BE2C (cell line): ENCODE measurements around the gene SREBF2.
"Not testable (repeated sequence)": the region's sequence is repeated elsewhere in the genome, so short reads cannot be mapped to it uniquely, and the experiment has no call there.

Source experiments
- DNase-seq: peaks from one replicate; pipeline ENCODE4 v3.0.0-alpha.2; 2020
- H3K27me3 ChIP-seq: fragments of 250-450 bp; sonication (Bioruptor Pico); 2 replicates; pipeline ENCODE4 v1.5.1; 2020; ENCODE audit warnings: mild to moderate bottlenecking
- H3K36me3 ChIP-seq: fragments of 250-450 bp; sonication (Bioruptor Pico); 2 replicates; pipeline ENCODE4 v1.5.1; 2020; ENCODE audit warnings: mild to moderate bottlenecking
- H3K4me1 ChIP-seq: fragments of 250-450 bp; sonication (Bioruptor Pico); 2 replicates; pipeline ENCODE4 v1.5.1; 2020
- H3K4me3 ChIP-seq: 2 replicates; pipeline ENCODE4 v1.5.1; 2011; ENCODE audit warnings: low read depth, low read length
- H3K9me3 ChIP-seq: fragments of 250-450 bp; sonication (Bioruptor Pico); 2 replicates; pipeline ENCODE4 v1.5.1; 2020
- CTCF ChIP-seq: IDR thresholded peaks from 2 replicates; pipeline ENCODE4 v1.5.1; 2012; ENCODE audit warnings: mild to moderate bottlenecking, low read depth, low read length

SREBF2 gene

GRCh38 chr22:41857155-41857859, 24.4 kb downstream of the SREBF2 start:
- Histone ChIP-seq H3K4me1 (peaks cover 7% of the 10 kb centered on the region), H3K36me3 (peaks cover 7% of the 10 kb centered on the region), H3K27me3 (no peaks in the 10 kb centered on the region), H3K4me3 (no peak overlapping the region), H3K9me3 (no peaks in the 10 kb centered on the region)
- peak; percentile 59 for DNase-seq
- TF ChIP-seq CTCF: peak; percentile 76

GRCh38 chr22:41857860-41858199, 24.9 kb downstream of the SREBF2 start:
- H3K4me1 ChIP-seq: peaks cover 7% of the 10 kb centered on the region
- no peak for DNase-seq
- peaks cover 5% of the 10 kb centered on the region for H3K36me3 ChIP-seq
- H3K9me3 ChIP-seq: no peaks in the 10 kb centered on the region
- no peak for TF ChIP-seq CTCF
- no peak overlapping the region for H3K4me3 ChIP-seq
- H3K27me3 ChIP-seq: no peaks in the 10 kb centered on the region

GRCh38 chr22:41862160-41862529, 29.2 kb downstream of the SREBF2 start:
- TF ChIP-seq CTCF: no peak
- H3K27me3 ChIP-seq: no peaks in the 10 kb centered on the region
- no peaks in the 10 kb centered on the region for H3K9me3 ChIP-seq
- peaks cover 26% of the 10 kb centered on the region for H3K36me3 ChIP-seq
- H3K4me1 ChIP-seq: peaks cover 7% of the 10 kb centered on the region
- H3K4me3 ChIP-seq: no peak overlapping the region
- DNase-seq: no peak

GRCh38 chr22:41862530-41863266, 29.8 kb downstream of the SREBF2 start:
- peaks cover 3% of the 10 kb centered on the region for H3K4me1 ChIP-seq
- no peak for TF ChIP-seq CTCF

GRCh38 chr22:41863472-41863871, 30.6 kb downstream of the SREBF2 start:
- peaks cover 39% of the 10 kb centered on the region for H3K36me3 ChIP-seq
- no peaks in the 10 kb centered on the region for H3K27me3 ChIP-seq
- no peak for DNase-seq
- 0 out of 2 replicates have a peak, but pooled peaks cover 3% of the 10 kb centered on the region for H3K4me1 ChIP-seq
- no peak overlapping the region for H3K4me3 ChIP-seq
- no peak for TF ChIP-seq CTCF
- H3K9me3 ChIP-seq: no peaks in the 10 kb centered on the region

More at GRCh38 chr22:41862530-41863266, 29.8 kb downstream of the SREBF2 start:
- Histone ChIP-seq H3K4me3 (no peak overlapping the region), H3K27me3 (no peaks in the 10 kb centered on the region), H3K36me3 (peaks cover 31% of the 10 kb centered on the region), H3K9me3 (no peaks in the 10 kb centered on the region)
- DNase-seq: peak; percentile 41

- no peak for TF ChIP-seq CTCF
These were observed 35.7 kb downstream of the SREBF2 start for GRCh38 chr22:41868556-41868955.

GRCh38 chr22:41870081-41870480, 37.2 kb downstream of the SREBF2 start:
- H3K36me3 ChIP-seq: peaks cover 93% of the 10 kb centered on the region

More at GRCh38 chr22:41868556-41868955, 35.7 kb downstream of the SREBF2 start:
- Histone ChIP-seq H3K9me3 (no peaks in the 10 kb centered on the region), H3K27me3 (no peaks in the 10 kb centered on the region), H3K4me3 (no peak overlapping the region), H3K36me3 (peaks cover 84% of the 10 kb centered on the region), H3K4me1 (peaks cover 2% of the 10 kb centered on the region)
- DNase-seq: no peak

More at GRCh38 chr22:41870081-41870480, 37.2 kb downstream of the SREBF2 start:
- not testable (repeated sequence) for H3K27me3 ChIP-seq, H3K9me3 ChIP-seq, H3K4me3 ChIP-seq, DNase-seq, H3K4me1 ChIP-seq
